A673 (cell line): Measurements from ENCODE around the gene ACAD11. TPM values are rescaled to one million over a fixed set of nuclear protein-coding genes. Genes with fewer than 3 reads are reported as not detected.
"Not testable (repeated sequence)": the region's sequence is repeated elsewhere in the genome, so short reads cannot be mapped to it uniquely, and the experiment has no call there.

Source experiments
- BruUV-seq: library from RNA; stranded (reverse); fragments of 400-500 nt; replicated peaks from 2 replicates; lab custom pipeline; 2021; lab: Mats Ljungman, UMichigan
- CTCF ChIA-PET: fragments of 300-600 bp; sonication (Branson Sonifier 250); formaldehyde crosslinking; loops from one replicate; lab custom pipeline; 2022; ENCODE audit warnings: antibody characterized with exemption; lab: Charles Lee
- POLR2A ChIA-PET: fragments of 300-600 bp; sonication (Branson Sonifier 250); formaldehyde crosslinking; loops from one replicate; lab custom pipeline; 2022; ENCODE audit warnings: antibody characterized with exemption; ENCODE audit not compliant: low non-redundant PET; lab: Charles Lee
- DNase-seq: peaks from one replicate; pipeline ENCODE4 v3.0.0-alpha.2; 2015; ENCODE audit warnings: low spot score
- H3K27ac ChIP-seq: fragments of 200-600 bp; sonication (generic); 2 replicates; pipeline ENCODE4 v1.5.1; 2016; ENCODE audit warnings: mixed run types, low read depth, mild to moderate bottlenecking, mixed read lengths, antibody characterized with exemption, low read length; ENCODE audit not compliant: poor library complexity, severe bottlenecking
- H3K27me3 ChIP-seq: fragments of 200-600 bp; sonication (generic); replicated peaks from 2 replicates; pipeline ENCODE4 v1.6.1; 2017; ENCODE audit warnings: mixed run types, low read depth, mild to moderate bottlenecking, mixed read lengths, antibody characterized with exemption, low read length; ENCODE audit not compliant: insufficient read depth, poor library complexity
- H3K36me3 ChIP-seq: fragments of 200-600 bp; sonication (generic); 2 replicates; pipeline ENCODE4 v1.6.1; 2016; ENCODE audit warnings: mixed run types, mild to moderate bottlenecking, mixed read lengths, antibody characterized with exemption, low read length; ENCODE audit not compliant: insufficient read depth, poor library complexity, severe bottlenecking
- H3K4me1 ChIP-seq: fragments of 200-600 bp; sonication (generic); 2 replicates; pipeline ENCODE4 v1.6.1; 2017; ENCODE audit warnings: mixed run types, mild to moderate bottlenecking, mixed read lengths, antibody characterized with exemption, low read length; ENCODE audit not compliant: insufficient read depth, poor library complexity, severe bottlenecking
- H3K4me3 ChIP-seq: fragments of 200-600 bp; sonication (generic); 2 replicates; pipeline ENCODE4 v1.5.1; 2016; ENCODE audit warnings: low read depth, mixed run types, mild to moderate bottlenecking, mixed read lengths, low read length; ENCODE audit not compliant: poor library complexity, severe bottlenecking
- H3K9me3 ChIP-seq: fragments of 200-600 bp; sonication (generic); 2 replicates; pipeline ENCODE4 v1.6.1; 2016; ENCODE audit warnings: mixed run types, low read depth, mild to moderate bottlenecking, mixed read lengths, antibody characterized with exemption, low read length; ENCODE audit not compliant: poor library complexity, severe bottlenecking
- EZH2 ChIP-seq: fragments of 200-600 bp; sonication (generic); IDR thresholded peaks from 2 replicates; pipeline ENCODE4 v1.6.1; 2017; ENCODE audit warnings: borderline replicate concordance, low read depth, mild to moderate bottlenecking, mixed read lengths, antibody characterized with exemption, low read length; ENCODE audit not compliant: poor library complexity, severe bottlenecking
- intact Hi-C: fragments of 100-400 bp; cut with micrococcal nuclease; formaldehyde crosslinking; loops from one replicate; pipeline ENCODE4 v1.10.0; 2022; ENCODE audit not compliant: unreplicated experiment
- total RNA-seq: library from RNA; stranded (reverse); gene quantifications from 2 replicates; pipeline ENCODE4 v1.2.3, GENCODE V29; 2021
- TF ChIP-seq, protein P1 (sequence below): fragments of 300-800, 200-600 bp; sonication (generic); conservative IDR thresholded peaks from 2 replicates; pipeline ENCODE4 v1.5.1; 2017; ENCODE audit warnings: low read depth, mild to moderate bottlenecking, antibody characterized with exemption, low read length, moderate library complexity, mixed read lengths

Gene ACAD11
- total RNA-seq, 1 experiment from 2014 or later, result 10.4 TPM

DNA sequence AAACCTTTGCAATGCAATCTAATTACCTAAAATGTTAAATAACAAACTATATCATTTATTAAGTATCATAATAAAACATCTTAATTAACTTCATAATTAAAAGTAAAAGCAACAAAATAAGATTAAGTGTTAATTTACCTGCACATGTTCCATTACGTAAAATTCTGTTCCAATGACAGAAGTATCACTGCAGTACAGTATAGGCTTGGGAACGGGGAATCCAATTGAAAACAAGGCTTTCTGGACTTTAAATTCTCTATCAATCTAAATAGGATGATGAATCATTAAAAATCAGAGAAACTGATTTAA lies 17.1 kb downstream of the ACAD11 start:
- Histone ChIP-seq H3K4me3 (no peak overlapping the region), H3K36me3 (no peaks in the 10 kb centered on the region), H3K4me1 (no peaks in the 10 kb centered on the region), H3K9me3 (no peaks in the 10 kb centered on the region), H3K27ac (no peak overlapping the region), H3K27me3 (no peaks in the 10 kb centered on the region)
- ChIA-PET POLR2A (no interaction called here), CTCF (interaction anchor here (0.9 to 2.6 kb wide), 4 partner anchors 12 to 108 kb away, joined by 4 to 29 read pairs (median 4); no protein-coding TSS in a partner anchor)
- DNase-seq, result no peak
- TF ChIP-seq, protein P1, sequence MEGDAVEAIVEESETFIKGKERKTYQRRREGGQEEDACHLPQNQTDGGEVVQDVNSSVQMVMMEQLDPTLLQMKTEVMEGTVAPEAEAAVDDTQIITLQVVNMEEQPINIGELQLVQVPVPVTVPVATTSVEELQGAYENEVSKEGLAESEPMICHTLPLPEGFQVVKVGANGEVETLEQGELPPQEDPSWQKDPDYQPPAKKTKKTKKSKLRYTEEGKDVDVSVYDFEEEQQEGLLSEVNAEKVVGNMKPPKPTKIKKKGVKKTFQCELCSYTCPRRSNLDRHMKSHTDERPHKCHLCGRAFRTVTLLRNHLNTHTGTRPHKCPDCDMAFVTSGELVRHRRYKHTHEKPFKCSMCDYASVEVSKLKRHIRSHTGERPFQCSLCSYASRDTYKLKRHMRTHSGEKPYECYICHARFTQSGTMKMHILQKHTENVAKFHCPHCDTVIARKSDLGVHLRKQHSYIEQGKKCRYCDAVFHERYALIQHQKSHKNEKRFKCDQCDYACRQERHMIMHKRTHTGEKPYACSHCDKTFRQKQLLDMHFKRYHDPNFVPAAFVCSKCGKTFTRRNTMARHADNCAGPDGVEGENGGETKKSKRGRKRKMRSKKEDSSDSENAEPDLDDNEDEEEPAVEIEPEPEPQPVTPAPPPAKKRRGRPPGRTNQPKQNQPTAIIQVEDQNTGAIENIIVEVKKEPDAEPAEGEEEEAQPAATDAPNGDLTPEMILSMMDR, result no peak
- TF ChIP-seq EZH2, result no peak
- intact Hi-C loops, result loop anchor here (1.0 to 5.0 kb wide), 3 partner anchors 106 to 390 kb away; no protein-coding TSS in a partner anchor
- no TSS peak for BruUV-seq

DNA sequence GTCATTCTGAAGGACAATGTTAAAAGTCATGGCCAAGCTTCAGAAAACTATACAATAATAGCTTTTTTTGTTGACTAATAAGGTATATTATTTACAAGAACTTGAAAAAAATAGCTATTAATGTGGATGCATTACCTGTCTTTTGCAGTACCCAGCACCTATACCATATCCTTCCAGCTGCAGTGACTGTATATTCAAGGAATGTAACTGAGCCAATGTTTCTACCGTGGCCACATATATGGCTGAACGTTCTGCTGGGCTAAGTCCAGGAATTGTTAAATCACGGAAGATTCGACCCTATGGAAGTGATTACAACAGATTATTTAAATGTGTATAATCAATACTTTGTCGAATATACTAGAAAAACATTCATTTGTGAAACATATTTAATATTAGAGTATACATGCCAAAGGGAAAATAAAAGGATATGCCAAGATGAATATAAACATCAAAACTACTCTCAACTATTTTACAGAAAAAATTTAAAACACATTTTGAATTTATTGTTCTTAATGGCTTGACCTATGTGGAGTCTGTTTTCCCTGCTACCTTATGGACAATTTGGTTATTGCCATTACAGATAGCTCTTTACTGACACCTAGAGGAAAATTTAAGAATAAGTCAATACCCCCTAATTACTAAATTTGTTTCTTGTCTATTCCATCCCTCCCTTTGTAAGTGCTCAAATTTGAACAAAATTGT lies 17.6 kb downstream of the ACAD11 start:
- CTCF ChIA-PET, result interaction anchor here (0.9 to 2.6 kb wide), 4 partner anchors 11 to 107 kb away, joined by 4 to 29 read pairs (median 4); no protein-coding TSS in a partner anchor
- peak; percentile 77 for DNase-seq
- BruUV-seq, result no TSS peak

DNA sequence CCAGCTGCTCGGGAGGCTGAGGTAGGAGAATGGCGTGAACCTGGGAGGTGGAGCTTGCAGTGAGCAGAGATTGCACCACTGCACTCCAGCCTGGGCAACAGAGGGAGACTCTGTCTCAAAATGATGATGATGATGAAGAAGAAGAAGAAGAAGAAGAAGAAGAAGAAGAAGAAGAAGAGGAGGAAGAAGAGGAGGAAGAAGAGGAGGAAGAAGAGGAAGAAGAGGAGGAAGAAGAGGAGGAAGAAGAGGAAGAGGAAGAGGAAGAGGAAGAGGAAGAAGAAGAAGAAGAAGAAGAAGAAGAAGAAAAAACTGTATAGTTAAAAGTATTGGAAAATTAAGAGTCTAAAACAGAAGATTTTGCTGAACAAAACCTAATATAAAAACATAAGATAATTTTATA lies 18.2 kb downstream of the ACAD11 start:
- H3K27ac ChIP-seq, H3K27me3 ChIP-seq, POLR2A ChIA-PET, BruUV-seq, H3K9me3 ChIP-seq, H3K36me3 ChIP-seq, H3K4me3 ChIP-seq, DNase-seq, H3K4me1 ChIP-seq: not testable (repeated sequence)
- CTCF ChIA-PET, result interaction anchor here (1.2 to 2.6 kb wide), 2 partner anchors 17 to 105 kb away, joined by 4 to 29 read pairs; no protein-coding TSS in a partner anchor
- intact Hi-C loops, result loop anchor here (5.0 kb wide), 1 partner anchor 389 kb away; no protein-coding TSS in a partner anchor

More for the DNA sequence above, 17.6 kb downstream of the ACAD11 start:
- no peaks in the 10 kb centered on the region for H3K9me3 ChIP-seq
- POLR2A ChIA-PET, result no interaction called here
- no peaks in the 10 kb centered on the region for H3K4me1 ChIP-seq
- no peak overlapping the region for H3K27ac ChIP-seq
- no peak overlapping the region for H3K4me3 ChIP-seq
- TF ChIP-seq EZH2, result no peak
- TF ChIP-seq, protein P1, result peak; percentile 75
- intact Hi-C loops, result loop anchor here (1.0 to 5.0 kb wide), 3 partner anchors 106 to 390 kb away; no protein-coding TSS in a partner anchor
- no peaks in the 10 kb centered on the region for H3K27me3 ChIP-seq
- H3K36me3 ChIP-seq, result no peaks in the 10 kb centered on the region
